Activated T-helper 1 cell treated with anti-CD3 and anti-CD28 coated beads, Interleukin-12 subunit alpha, Interleukin-12 subunit beta, Interleukin-2, Interleukin-4 antibody, amounts not matched to agents 30 ng/mL and 10 ng/mL and 1 ng/mL, durations not matched to agents 14 hours and 24 hours and 36 hours (primary cell): ENCODE data around the gene EIF2B2. TPM values are rescaled to one million over a fixed set of nuclear protein-coding genes. Genes with fewer than 3 reads are reported as not detected.

Source experiments
- DNase-seq: peaks from one replicate; pipeline ENCODE4 v3.0.0; 2021; ENCODE audit warnings: low spot score
- H3K27ac Mint-ChIP-seq: one replicate; pipeline ENCODE4 v1.8.0; 2021; ENCODE audit warnings: mild to moderate bottlenecking, mixed read lengths
- H3K27me3 Mint-ChIP-seq: one replicate; pipeline ENCODE4 v1.8.0; 2022; ENCODE audit warnings: mild to moderate bottlenecking, moderate library complexity, mixed read lengths; ENCODE audit not compliant: insufficient read depth
- H3K36me3 Mint-ChIP-seq: one replicate; pipeline ENCODE4 v1.8.0; 2021; ENCODE audit warnings: low read depth, mixed read lengths
- H3K4me1 Mint-ChIP-seq: one replicate; pipeline ENCODE4 v1.8.0; 2021; ENCODE audit warnings: low read depth, mixed read lengths
- H3K4me3 Mint-ChIP-seq: one replicate; pipeline ENCODE4 v1.8.0; 2021; ENCODE audit warnings: mild to moderate bottlenecking, moderate library complexity, mixed read lengths
- H3K9me3 Mint-ChIP-seq: one replicate; pipeline ENCODE4 v1.8.0; 2021; ENCODE audit warnings: mixed read lengths
- intact Hi-C: fragments of 100-400 bp; cut with micrococcal nuclease; formaldehyde crosslinking; loops from one replicate; pipeline ENCODE4 v1.15.1; 2024
- total RNA-seq: library from RNA; stranded (reverse); gene quantifications from 2 replicates; pipeline ENCODE4 v1.2.3, GENCODE V29; 2022

The EIF2B2 gene
- total RNA-seq, 1 donor from 2014 or later, result 54.3 TPM

DNA sequence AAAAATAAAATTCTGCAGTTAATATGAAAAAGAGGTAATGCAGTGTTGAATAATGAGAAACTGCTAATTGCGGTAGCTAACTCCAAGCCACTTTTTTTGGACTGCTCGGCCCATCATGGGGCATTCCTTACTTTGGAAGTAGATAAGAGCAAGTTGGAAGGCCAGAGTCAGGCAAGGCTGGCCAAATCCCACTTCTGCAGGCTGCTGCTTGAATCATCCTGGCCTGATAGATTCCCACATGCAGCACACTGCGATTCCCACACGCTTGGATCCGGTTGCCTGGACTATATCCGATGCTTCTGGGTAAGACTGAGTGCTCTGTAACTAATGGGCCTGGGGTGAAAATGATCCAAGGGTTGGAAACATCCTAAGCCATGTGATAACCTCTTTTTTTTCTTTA is 10.6 kb downstream of the EIF2B2 start:
- Mint-ChIP-seq H3K4me1 (peaks cover 16% of the 10 kb centered on the region), H3K27ac (no peak overlapping the region), H3K36me3 (peaks cover 49% of the 10 kb centered on the region), H3K9me3 (no peaks in the 10 kb centered on the region), H3K4me3 (no peak overlapping the region), H3K27me3 (no peaks in the 10 kb centered on the region)
- intact Hi-C loops, result no loop called here
- DNase-seq, result no peak

DNA sequence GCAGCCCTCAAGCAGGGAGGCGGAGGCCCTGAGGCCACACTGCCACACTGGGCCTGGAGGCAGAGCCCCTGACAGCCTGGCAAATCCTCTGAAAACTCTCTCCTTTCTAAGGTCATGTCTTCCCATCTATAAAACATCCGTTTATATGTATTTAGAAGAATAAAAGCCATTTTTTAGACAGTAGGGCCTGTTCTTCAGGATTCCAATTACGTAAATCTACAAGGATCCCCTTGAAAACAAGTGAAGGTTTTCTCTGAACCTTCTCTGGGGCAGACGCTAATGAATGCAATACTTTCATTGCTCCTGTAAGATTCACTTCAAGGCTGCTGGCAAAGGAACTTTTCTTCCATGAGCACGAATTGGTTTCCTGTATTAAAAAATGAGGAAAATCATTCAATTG is 12.8 kb downstream of the EIF2B2 start:
- DNase-seq, result no peak
- Mint-ChIP-seq H3K27ac (no peak overlapping the region), H3K36me3 (peaks cover 40% of the 10 kb centered on the region), H3K4me3 (no peak overlapping the region), H3K4me1 (peaks cover 12% of the 10 kb centered on the region), H3K9me3 (no peaks in the 10 kb centered on the region), H3K27me3 (no peaks in the 10 kb centered on the region)
- intact Hi-C loops, result no loop called here

DNA sequence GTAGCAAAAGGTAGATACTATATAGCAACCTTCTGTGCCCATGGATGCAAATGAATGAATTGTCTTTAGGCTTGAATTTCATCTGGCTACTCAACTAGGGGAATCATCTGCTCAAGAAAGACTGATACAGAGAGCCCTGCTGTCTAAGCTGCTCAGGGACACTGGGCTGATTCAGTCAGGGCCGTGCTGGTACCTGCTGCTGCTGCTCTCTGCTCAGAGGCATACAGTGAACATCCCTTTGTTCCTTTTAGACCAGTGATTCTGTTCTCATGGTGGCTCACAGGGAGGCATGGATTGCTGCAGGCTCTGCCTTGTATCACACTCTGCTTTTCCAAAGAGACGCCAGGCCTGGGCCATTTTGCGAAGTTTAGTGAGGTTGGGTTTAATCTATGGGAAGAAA is 14.1 kb downstream of the EIF2B2 start:
- intact Hi-C loops, result no loop called here

DNA sequence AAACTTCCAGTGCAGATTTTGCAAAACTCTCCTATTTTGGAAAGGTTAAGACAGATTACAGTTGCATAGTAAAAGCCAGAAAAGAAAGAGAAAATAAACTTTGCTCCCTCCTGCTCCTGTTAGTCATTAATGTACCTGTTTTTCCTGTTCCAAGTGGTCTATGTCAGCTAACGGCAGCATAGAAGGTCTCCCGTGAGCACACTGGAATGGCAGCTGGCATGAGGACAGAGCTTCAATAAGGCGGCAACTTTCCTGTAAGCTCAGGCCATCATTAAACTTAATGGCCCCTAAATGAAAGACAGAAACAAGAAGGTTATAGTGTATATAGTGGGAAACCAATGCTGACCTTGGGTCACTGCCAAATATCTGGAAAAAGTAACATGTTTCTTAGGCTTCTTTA is 16.0 kb downstream of the EIF2B2 start:
- H3K27ac Mint-ChIP-seq, result no peak overlapping the region
- H3K27me3 Mint-ChIP-seq, result no peaks in the 10 kb centered on the region
- DNase-seq, result no peak
- H3K4me1 Mint-ChIP-seq, result no peaks in the 10 kb centered on the region
- H3K9me3 Mint-ChIP-seq, result no peaks in the 10 kb centered on the region
- intact Hi-C loops, result no loop called here
- peaks cover 37% of the 10 kb centered on the region for H3K36me3 Mint-ChIP-seq
- no peak overlapping the region for H3K4me3 Mint-ChIP-seq

More for the DNA sequence above, 14.1 kb downstream of the EIF2B2 start:
- no peaks in the 10 kb centered on the region for H3K9me3 Mint-ChIP-seq
- H3K4me1 Mint-ChIP-seq, result peaks cover 3% of the 10 kb centered on the region
- no peaks in the 10 kb centered on the region for H3K27me3 Mint-ChIP-seq
- H3K27ac Mint-ChIP-seq, result peak overlapping the region; percentile 43
- no peak overlapping the region for H3K4me3 Mint-ChIP-seq
- H3K36me3 Mint-ChIP-seq, result peaks cover 39% of the 10 kb centered on the region
- no peak for DNase-seq

DNA sequence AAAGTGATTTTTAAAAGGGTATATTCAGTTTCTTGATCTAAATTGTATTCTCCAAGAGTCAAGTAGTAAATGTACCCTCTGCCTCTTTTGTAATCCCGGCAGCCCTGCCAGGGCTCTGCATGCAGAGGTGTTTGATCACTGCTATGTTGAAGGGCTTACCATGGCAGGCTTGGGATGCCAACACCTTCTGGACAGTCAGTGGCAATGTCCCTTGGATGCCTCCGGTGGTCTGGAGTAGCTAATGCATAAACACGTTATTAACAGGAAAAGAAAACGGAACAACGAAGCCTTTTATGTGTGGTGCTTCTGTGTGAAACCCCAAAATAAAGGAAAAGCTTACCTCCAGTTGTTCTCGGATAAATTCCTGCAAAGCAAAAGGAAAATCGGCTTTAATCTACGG is 19.9 kb downstream of the EIF2B2 start:
- H3K4me3 Mint-ChIP-seq, result no peak overlapping the region
- H3K27ac Mint-ChIP-seq, result no peak overlapping the region
- H3K4me1 Mint-ChIP-seq, result no peaks in the 10 kb centered on the region
- H3K27me3 Mint-ChIP-seq, result no peaks in the 10 kb centered on the region
- intact Hi-C loops, result no loop called here
- no peak for DNase-seq
- no peaks in the 10 kb centered on the region for H3K9me3 Mint-ChIP-seq
- peaks cover 21% of the 10 kb centered on the region for H3K36me3 Mint-ChIP-seq

DNA sequence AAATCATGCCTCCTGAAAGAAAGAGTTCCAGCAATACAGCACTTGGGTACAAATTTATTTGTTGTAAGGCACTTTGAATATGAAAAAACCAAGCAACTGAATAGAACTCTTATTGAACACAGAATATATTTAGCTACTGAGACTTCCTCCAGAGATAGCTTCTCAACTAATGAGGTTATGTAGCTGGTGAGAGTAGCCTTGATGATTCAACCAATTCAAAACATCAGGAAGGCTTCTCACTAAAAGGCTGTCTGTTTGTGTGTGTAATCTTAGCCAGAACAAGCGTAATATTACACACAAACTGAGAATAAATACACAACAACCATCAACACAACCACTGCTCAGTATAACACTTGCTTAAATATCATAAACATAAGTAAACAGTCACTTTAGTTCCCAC is 20.4 kb downstream of the EIF2B2 start:
- DNase-seq, result no peak
- no peak overlapping the region for H3K27ac Mint-ChIP-seq
- peaks cover 23% of the 10 kb centered on the region for H3K36me3 Mint-ChIP-seq
- H3K4me3 Mint-ChIP-seq, result no peak overlapping the region
- no peaks in the 10 kb centered on the region for H3K9me3 Mint-ChIP-seq
- H3K4me1 Mint-ChIP-seq, result no peaks in the 10 kb centered on the region
- H3K27me3 Mint-ChIP-seq, result no peaks in the 10 kb centered on the region
- intact Hi-C loops, result no loop called here

DNA sequence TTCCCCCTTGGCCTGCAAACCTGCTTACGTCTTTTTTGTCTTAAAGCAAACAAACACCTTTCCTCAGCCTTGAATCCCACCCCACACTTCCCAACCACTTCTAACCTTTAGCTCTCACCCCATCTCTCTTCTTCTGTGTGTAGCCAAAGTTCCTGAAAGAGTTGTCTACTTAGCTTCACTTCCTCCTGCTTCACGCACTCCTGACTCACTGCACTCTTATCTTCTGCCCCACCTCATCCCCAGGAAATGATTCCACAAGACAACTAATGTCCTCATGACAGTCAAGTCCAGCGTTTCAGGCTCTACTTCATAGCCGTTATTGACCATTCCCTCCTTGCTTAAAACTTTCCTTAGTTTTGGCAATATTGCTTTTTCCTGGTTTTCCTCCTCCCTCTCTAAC is 22.4 kb downstream of the EIF2B2 start:
- Mint-ChIP-seq H3K9me3 (no peaks in the 10 kb centered on the region), H3K36me3 (peaks cover 21% of the 10 kb centered on the region), H3K4me3 (no peak overlapping the region), H3K27ac (no peak overlapping the region), H3K27me3 (no peaks in the 10 kb centered on the region), H3K4me1 (no peaks in the 10 kb centered on the region)
- intact Hi-C loops, result no loop called here
- no peak for DNase-seq

DNA sequence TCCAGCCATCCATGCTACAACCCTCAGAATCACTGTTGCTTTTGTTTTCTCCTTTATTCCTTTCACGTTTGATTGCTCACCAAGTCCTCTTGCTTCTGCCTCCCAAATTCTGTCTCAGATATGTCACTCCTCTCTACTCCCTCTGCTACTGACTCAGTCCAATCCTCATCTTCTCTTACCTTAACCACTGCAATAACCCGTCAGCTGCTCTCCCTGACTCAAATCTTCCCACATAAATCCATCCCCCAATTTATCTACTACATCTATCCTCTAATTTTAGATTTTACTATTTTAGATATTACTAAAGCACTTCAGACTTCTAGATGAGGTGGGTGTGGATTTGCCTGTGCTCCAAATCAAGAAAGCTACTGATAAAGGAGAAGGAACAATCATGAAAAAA is 23.2 kb downstream of the EIF2B2 start:
- Mint-ChIP-seq H3K36me3 (peaks cover 23% of the 10 kb centered on the region), H3K4me3 (no peak overlapping the region), H3K27ac (no peak overlapping the region), H3K27me3 (no peaks in the 10 kb centered on the region), H3K4me1 (no peaks in the 10 kb centered on the region), H3K9me3 (no peaks in the 10 kb centered on the region)
- no peak for DNase-seq
- intact Hi-C loops, result no loop called here

DNA sequence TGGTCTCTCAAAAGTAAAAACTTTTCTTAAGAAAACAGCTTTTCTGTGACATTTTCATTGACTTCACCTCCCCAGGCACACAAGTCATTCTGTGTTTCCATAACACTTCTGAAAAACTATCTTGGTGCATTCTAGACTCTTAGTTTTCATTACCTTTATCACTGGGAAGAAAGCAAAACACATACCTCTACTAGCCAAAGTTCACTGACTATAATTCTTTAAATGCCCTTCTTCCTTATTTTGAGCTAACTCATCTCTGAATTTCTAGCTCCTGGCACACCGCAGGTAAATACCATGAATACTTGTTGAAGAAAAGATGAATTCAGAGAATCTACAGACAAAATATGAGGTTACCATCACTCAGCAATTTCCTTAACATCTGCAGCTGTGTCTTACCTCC is 27.4 kb downstream of the EIF2B2 start:
- Mint-ChIP-seq H3K9me3 (no peaks in the 10 kb centered on the region), H3K27me3 (no peaks in the 10 kb centered on the region), H3K4me1 (no peaks in the 10 kb centered on the region), H3K4me3 (no peak overlapping the region), H3K27ac (no peak overlapping the region), H3K36me3 (peaks cover 21% of the 10 kb centered on the region)
- DNase-seq, result no peak
- intact Hi-C loops, result no loop called here

DNA sequence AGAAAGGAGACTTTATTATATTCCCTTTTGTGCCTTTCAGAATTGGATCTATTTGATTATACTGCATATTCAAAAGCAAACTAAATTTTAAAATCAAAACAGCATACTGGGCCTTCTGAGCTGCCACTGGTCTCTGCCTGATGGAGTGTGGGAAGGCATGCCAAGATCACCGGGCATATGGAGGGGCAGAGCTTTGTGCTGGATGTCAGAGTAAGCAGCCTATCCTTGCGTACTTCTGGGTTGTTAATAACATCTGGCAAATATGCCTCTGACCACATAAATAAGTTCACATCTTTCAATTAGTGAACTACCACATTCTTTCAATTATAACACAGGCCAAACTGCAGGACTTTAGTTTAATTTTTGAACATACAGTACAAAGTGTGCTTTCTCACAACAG is 30.2 kb downstream of the EIF2B2 start:
- Mint-ChIP-seq H3K4me3 (no peak overlapping the region), H3K36me3 (peaks cover 28% of the 10 kb centered on the region), H3K27ac (no peak overlapping the region), H3K9me3 (no peaks in the 10 kb centered on the region), H3K27me3 (no peaks in the 10 kb centered on the region), H3K4me1 (no peaks in the 10 kb centered on the region)
- intact Hi-C loops, result no loop called here
- no peak for DNase-seq

DNA sequence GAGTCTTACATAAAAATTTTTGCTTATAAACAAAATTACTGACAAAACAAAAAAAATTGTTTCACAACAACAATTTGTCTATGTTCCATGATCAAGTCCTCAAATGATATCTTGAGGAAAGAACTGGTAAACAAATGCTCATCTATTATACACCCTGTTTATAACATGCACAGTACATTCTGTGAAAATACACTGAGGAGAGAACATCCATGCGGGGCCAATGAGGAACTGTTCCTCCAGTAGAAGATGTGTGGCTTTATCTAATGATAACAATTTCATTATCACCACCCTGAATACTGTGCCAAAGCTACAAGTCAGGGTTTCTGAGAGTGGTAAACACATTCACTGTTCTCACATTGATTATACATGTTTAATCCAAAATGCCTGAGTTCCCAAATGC is 37.8 kb downstream of the EIF2B2 start:
- H3K4me3 Mint-ChIP-seq, result no peak overlapping the region
- no peak overlapping the region for H3K27ac Mint-ChIP-seq
- no peak for DNase-seq
- H3K9me3 Mint-ChIP-seq, result no peaks in the 10 kb centered on the region
- intact Hi-C loops, result no loop called here
- peaks cover 15% of the 10 kb centered on the region for H3K4me1 Mint-ChIP-seq
- H3K27me3 Mint-ChIP-seq, result no peaks in the 10 kb centered on the region
- H3K36me3 Mint-ChIP-seq, result peaks cover 30% of the 10 kb centered on the region

DNA sequence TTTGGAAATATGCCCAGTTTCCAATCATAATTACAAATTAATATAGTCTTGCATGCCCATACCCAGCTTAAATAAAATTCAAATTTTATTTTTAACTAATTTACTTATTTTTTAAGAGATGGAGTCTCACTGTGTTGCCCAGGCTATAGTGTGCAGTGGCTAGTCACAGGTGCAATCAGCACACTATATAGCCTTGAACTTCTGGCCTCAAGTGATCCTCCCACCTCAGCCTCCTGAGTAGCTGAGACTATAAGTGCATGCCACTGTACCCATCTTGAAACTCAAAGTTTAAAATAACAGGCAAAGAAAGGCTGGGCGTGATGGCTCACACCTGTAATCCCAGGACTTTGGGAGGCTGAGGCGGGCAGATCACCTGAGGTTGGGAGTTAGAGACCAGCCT is 38.2 kb downstream of the EIF2B2 start:
- DNase-seq, result no peak
- Mint-ChIP-seq H3K9me3 (no peaks in the 10 kb centered on the region), H3K36me3 (peaks cover 31% of the 10 kb centered on the region), H3K27ac (no peak overlapping the region), H3K4me3 (no peak overlapping the region), H3K27me3 (no peaks in the 10 kb centered on the region), H3K4me1 (peaks cover 20% of the 10 kb centered on the region)
- intact Hi-C loops, result no loop called here

DNA sequence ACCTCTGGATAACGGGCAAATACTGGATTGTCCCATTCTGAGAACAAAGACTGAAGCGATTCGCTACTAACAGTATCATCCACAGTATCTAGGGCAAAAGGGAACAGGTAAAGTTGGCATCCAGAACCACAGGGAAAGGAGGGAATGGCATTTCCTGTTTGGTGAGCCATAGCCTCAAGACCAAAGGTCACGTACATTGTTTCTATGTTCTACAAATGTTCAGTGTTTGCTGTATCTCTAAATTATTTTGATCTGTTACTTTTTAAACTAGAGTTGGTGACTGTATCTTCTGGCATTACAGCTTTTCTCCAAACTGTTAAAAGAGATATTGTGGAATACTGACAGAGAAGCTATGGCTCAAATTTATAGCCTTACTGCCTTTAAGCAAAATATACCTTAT is 38.9 kb downstream of the EIF2B2 start:
- Mint-ChIP-seq H3K36me3 (peaks cover 33% of the 10 kb centered on the region), H3K4me3 (no peak overlapping the region), H3K27me3 (no peaks in the 10 kb centered on the region), H3K27ac (no peak overlapping the region), H3K9me3 (no peaks in the 10 kb centered on the region), H3K4me1 (peaks cover 26% of the 10 kb centered on the region)
- DNase-seq, result no peak
- intact Hi-C loops, result no loop called here

DNA sequence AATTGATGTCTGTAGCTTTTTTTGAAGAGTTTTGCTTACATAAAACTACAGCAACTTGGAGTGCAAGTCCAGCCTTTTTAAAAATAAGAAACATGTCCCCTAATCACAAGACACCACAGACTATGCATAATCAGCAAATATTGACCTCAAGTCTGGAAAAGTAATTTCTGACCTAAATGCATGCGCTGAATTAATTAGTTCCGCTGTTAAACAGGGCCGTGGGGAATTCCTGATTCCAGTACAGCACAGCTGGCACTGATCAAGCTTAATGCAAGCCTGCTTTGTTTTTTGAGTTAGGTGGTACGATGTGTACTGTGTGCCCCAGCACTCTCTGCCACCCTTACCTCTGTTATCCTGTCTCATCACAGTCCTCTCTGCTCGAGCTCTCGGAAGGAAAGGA is 39.3 kb downstream of the EIF2B2 start:
- intact Hi-C loops, result no loop called here
- H3K36me3 Mint-ChIP-seq, result peaks cover 33% of the 10 kb centered on the region
- no peaks in the 10 kb centered on the region for H3K27me3 Mint-ChIP-seq

More for the DNA sequence above, 39.3 kb downstream of the EIF2B2 start:
- Mint-ChIP-seq H3K4me1 (peaks cover 30% of the 10 kb centered on the region), H3K9me3 (no peaks in the 10 kb centered on the region), H3K4me3 (no peak overlapping the region), H3K27ac (no peak overlapping the region)
- no peak for DNase-seq
